ENCODE measurements around the gene GPR4. TPM values are rescaled to one million over a fixed set of nuclear protein-coding genes. Genes with fewer than 3 reads are reported as not detected.
A peak's percentile ranks its signal among the peaks of the same experiment; 100 is the strongest.

The GPR4 gene
- total RNA-seq, 6 donors from 2014 or later = 1.0 to 22.1 (median 6.8) TPM

DNA sequence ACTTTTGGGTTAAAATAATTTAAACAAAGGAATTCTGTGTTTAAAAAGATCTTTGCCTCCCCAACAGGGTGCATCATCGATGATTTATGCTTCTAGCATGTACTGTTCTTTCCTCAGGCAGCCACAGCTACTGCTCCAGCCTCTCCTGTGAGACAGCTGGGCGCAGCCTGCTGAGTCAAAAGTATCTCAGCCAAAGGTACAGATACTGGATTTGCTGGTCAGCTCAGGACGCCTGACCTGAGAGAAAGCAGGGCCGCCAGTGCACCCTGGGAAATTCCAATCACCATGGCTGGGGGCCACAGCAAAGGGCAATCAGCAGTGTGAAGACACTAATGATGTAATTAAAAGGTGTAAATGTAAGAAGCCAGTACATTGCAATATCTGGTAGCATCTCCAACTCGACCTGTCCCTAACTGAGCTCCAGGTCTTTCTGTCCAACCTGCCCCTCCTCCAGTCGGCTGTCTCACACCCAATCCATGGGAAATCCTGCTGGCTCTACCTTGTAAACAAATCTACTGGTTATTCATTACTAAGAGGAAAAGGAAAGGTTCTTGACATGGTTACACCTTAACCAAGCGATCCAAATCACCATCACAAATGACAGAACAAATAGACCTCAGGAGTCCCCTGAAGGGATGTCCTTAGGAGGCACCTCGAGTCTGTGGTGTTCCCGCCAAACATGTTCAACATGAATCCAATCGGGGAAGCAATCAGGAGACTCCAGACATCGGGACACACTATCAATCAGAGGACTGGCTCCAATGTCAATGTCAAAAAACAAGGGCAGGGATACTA is 24.7 kb downstream of the GPR4 start:
- TF ChIP-seq EP300 (IDR thresholded peaks at IDR 0.05) = no peak
- TF ChIP-seq, protein P1, sequence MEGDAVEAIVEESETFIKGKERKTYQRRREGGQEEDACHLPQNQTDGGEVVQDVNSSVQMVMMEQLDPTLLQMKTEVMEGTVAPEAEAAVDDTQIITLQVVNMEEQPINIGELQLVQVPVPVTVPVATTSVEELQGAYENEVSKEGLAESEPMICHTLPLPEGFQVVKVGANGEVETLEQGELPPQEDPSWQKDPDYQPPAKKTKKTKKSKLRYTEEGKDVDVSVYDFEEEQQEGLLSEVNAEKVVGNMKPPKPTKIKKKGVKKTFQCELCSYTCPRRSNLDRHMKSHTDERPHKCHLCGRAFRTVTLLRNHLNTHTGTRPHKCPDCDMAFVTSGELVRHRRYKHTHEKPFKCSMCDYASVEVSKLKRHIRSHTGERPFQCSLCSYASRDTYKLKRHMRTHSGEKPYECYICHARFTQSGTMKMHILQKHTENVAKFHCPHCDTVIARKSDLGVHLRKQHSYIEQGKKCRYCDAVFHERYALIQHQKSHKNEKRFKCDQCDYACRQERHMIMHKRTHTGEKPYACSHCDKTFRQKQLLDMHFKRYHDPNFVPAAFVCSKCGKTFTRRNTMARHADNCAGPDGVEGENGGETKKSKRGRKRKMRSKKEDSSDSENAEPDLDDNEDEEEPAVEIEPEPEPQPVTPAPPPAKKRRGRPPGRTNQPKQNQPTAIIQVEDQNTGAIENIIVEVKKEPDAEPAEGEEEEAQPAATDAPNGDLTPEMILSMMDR (IDR thresholded peaks at IDR 0.05) = no peak
- no peak for TF ChIP-seq POLR2A (IDR thresholded peaks at IDR 0.05)
- TF ChIP-seq POLR2AphosphoS5 (IDR thresholded peaks at IDR 0.05) = no peak

DNA sequence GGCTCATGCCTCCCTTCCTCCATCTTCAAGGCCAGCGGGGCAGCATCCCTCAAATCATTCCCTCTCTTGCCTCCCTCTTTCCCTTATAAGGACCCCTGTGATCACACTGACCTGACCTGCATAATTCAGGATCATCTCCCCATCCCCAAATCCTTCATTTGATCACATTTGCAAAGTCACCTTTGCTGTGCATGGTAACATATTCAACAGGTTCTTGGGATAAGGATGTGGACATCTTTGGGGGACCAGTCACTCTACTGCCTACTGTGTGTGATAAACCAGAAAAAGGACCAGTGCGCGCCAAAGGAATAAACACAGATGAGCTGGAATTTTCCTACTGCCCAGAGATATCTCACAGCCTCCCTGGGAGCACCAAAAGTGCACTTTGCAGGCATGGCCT is 25.3 kb downstream of the GPR4 start:
- peak overlapping the region in 2 of 4 donors; percentile 22 to 44 for H3K27ac ChIP-seq
- ATAC-seq (ENCODE audit: low FRiP score in 2 of 2) = no peak
- 72 to 98% methylated on average over 3 of the region's 3 CpGs for WGBS, 2 donors

More for the DNA sequence above, 24.7 kb downstream of the GPR4 start:
- H3K9me3 ChIP-seq = no peaks in the 10 kb centered on the region
- DNase-seq (no peak), ATAC-seq (ENCODE audit: low FRiP score in 2 of 2) (peak; percentile 43 to 67)
- peak overlapping the region in 2 of 4 donors; percentile 22 to 44 for H3K27ac ChIP-seq
- 45 to 46% methylated on average over 10 to 11 of the region's 11 CpGs for WGBS, 2 donors
- H3K36me3 ChIP-seq = no peaks in the 10 kb centered on the region
- H3K4me3 ChIP-seq = no peak overlapping the region
- H3K4me1 ChIP-seq = peaks cover 11 to 20% (median 13%) of the 10 kb centered on the region in 4 donors
- H3K27me3 ChIP-seq = no peaks in the 10 kb centered on the region

GRCh38 chr19:45575216-45575615 is 26.8 kb downstream of the GPR4 start:
- Histone ChIP-seq H3K4me3 (no peak overlapping the region), H3K36me3 (no peaks in the 10 kb centered on the region), H3K4me1 (peaks cover 11 to 20% (median 13%) of the 10 kb centered on the region in 4 donors), H3K9me3 (no peaks in the 10 kb centered on the region), H3K27me3 (no peaks in the 10 kb centered on the region), H3K27ac (no peak overlapping the region)
- 91 to 92% methylated on average over 5 of the region's 5 CpGs for WGBS, 2 donors
- no peak for TF ChIP-seq EP300 (IDR thresholded peaks at IDR 0.05)
- ATAC-seq (ENCODE audit: low FRiP score in 2 of 2) (no peak), DNase-seq (no peak)

More for the DNA sequence above, 25.3 kb downstream of the GPR4 start:
- no peak for DNase-seq
- Histone ChIP-seq H3K4me1 (peaks cover 11 to 20% (median 13%) of the 10 kb centered on the region in 4 donors), H3K27me3 (no peaks in the 10 kb centered on the region), H3K9me3 (no peaks in the 10 kb centered on the region), H3K36me3 (no peaks in the 10 kb centered on the region), H3K4me3 (no peak overlapping the region)
- TF ChIP-seq, protein P1 (IDR thresholded peaks at IDR 0.05) = no peak

GRCh38 chr19:45574526-45574925 is 27.5 kb downstream of the GPR4 start:
- whole genome bisulfite sequencing, 2 donors = 83 to 87% methylated on average over 4 of the region's 4 CpGs
- Histone ChIP-seq H3K4me3 (no peak overlapping the region), H3K4me1 (peaks cover 11 to 20% (median 13%) of the 10 kb centered on the region in 4 donors), H3K27ac (no peak overlapping the region), H3K27me3 (no peaks in the 10 kb centered on the region), H3K9me3 (no peaks in the 10 kb centered on the region), H3K36me3 (no peaks in the 10 kb centered on the region)
- ATAC-seq (ENCODE audit: low FRiP score in 2 of 2) = no peak
- TF ChIP-seq POLR2AphosphoS5 (IDR thresholded peaks at IDR 0.05) (no peak), EP300 (IDR thresholded peaks at IDR 0.05) (no peak), POLR2A (IDR thresholded peaks at IDR 0.05) (no peak)
- TF ChIP-seq, protein P1 (IDR thresholded peaks at IDR 0.05) = no peak
- DNase-seq = no peak

DNA sequence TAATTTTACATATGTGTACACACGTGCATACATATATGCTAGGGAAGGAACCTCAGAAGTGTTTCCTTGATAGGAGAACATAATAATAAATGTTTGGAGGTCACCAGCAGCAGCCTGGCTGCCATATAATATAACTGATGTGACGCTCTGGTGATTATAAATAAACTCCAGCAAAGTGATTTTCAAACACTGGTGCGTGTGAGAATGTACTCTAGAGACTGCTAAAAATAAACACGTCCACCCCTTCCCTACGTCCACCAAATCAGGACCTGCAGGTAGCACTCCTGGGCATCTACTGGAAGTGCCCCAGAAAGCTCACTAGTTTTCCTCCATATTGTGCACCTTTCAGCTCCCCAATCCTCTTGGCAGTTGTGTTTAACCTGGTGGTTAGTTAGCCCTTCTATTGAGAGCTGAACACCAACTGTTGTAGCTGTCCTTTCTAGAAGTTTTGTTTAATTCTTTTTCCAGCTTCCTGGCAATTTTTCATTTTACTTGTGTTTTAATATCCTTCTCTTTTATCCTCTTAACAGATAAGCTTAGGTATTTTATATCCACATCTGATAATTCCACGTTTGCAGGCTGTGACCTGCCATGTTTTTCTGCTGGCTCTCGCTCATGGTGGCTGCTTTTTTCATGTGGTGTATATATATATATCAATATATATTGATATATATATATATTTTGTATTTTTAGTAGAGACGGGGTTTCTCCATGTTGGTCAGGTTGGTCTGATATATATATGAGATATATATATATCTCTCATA is 30.4 kb downstream of the GPR4 start:
- 86 to 93% methylated on average over 8 of the region's 8 CpGs for WGBS, 2 donors
- no peaks in the 10 kb centered on the region for H3K36me3 ChIP-seq
- H3K27ac ChIP-seq = no peak overlapping the region
- ATAC-seq (ENCODE audit: low FRiP score in 2 of 2) = no peak
- no peaks in the 10 kb centered on the region for H3K27me3 ChIP-seq
- TF ChIP-seq EP300 (IDR thresholded peaks at IDR 0.05) (no peak), POLR2AphosphoS5 (IDR thresholded peaks at IDR 0.05) (no peak)
- TF ChIP-seq, protein P1 (IDR thresholded peaks at IDR 0.05) = no peak
- no peaks in the 10 kb centered on the region for H3K9me3 ChIP-seq
- H3K4me3 ChIP-seq = no peak overlapping the region
- peaks cover 0 to under 1% (median under 1%) of the 10 kb centered on the region in 4 donors for H3K4me1 ChIP-seq
- DNase-seq = no peak

Data from upper lobe of left lung (tissue), 6 donors.